Neuron (in vitro differentiated cells): ENCODE results near the gene CEP350.

Experiments used
- H2AFZ ChIP-seq: one replicate; pipeline ENCODE4 v1.6.1; 2013; ENCODE audit warnings: low read depth, mild to moderate bottlenecking, inconsistent platforms, low read length, moderate library complexity
- H3K27me3 ChIP-seq: one replicate; pipeline ENCODE4 v1.6.1; 2013; ENCODE audit warnings: low read length; ENCODE audit not compliant: insufficient read depth
- H3K36me3 ChIP-seq: one replicate; pipeline ENCODE4 v1.6.1; 2013; ENCODE audit warnings: low read length; ENCODE audit not compliant: insufficient read depth
- H3K4me1 ChIP-seq: one replicate; pipeline ENCODE4 v1.6.1; 2013; ENCODE audit warnings: low read length; ENCODE audit not compliant: insufficient read depth
- H3K4me3 ChIP-seq: 2 replicates; pipeline ENCODE4 v1.5.1; 2013; ENCODE audit warnings: mild to moderate bottlenecking, low read length, moderate library complexity
- H3K9me3 ChIP-seq: one replicate; pipeline ENCODE4 v1.6.1; 2013; ENCODE audit warnings: low read length

CEP350 gene

DNA sequence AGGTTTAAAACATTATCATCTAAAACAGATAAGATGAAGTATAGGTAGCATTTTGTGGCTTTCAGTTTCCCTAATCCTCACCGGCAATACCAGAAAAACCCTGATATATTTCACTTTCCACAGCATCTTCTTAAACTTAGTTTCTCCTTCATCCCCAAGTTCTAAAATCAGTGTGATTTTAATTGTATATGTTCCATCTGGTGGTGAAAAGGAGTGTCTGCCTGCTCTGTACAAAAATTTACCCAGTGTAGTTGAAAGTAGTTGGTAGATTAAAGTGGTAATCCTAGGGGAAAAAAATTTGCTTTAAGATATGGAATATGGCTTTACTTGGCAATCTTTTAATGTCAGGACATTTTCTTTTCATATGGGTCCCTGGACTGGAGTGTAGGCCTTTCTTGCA is 74.3 kb downstream of the CEP350 start:
- Histone ChIP-seq H2AFZ (no peak overlapping the region), H3K36me3 (peaks cover 36% of the 10 kb centered on the region), H3K4me3 (no peak overlapping the region)

DNA sequence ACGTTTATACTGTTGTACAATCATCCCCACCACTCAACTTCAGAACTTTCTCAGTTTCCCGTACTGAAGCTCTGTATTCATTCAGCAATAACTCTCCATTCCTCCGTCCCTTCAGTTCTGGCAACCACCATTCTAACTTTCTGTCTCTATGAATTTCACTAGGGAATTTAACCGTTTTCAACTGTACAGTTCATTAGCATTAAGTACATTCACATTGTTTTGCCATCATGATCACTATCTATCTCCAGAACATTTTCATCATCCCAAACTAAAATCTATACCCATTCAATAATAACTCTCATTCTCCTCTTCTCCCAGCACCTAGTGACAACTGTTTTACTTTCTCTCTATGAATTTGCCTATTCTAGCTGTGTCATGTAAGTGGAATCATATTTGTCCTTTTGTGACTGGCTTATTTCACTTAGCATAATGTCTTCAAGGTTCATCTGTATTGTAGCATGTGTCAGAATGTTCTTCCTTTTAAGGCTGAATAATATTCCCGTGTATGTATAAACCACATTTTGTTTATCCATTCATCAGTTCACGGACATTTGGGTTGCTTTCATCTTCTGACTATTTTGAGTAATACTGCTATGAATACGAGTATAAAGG is 75.0 kb downstream of the CEP350 start:
- Histone ChIP-seq H3K4me3 (no peak overlapping the region), H3K36me3 (peaks cover 37% of the 10 kb centered on the region), H3K9me3 (no peaks in the 10 kb centered on the region), H3K27me3 (no peaks in the 10 kb centered on the region), H2AFZ (no peak overlapping the region), H3K4me1 (peaks cover 27% of the 10 kb centered on the region)

More for the DNA sequence above, 74.3 kb downstream of the CEP350 start:
- Histone ChIP-seq H3K27me3 (no peaks in the 10 kb centered on the region), H3K4me1 (peaks cover 27% of the 10 kb centered on the region), H3K9me3 (no peaks in the 10 kb centered on the region)

DNA sequence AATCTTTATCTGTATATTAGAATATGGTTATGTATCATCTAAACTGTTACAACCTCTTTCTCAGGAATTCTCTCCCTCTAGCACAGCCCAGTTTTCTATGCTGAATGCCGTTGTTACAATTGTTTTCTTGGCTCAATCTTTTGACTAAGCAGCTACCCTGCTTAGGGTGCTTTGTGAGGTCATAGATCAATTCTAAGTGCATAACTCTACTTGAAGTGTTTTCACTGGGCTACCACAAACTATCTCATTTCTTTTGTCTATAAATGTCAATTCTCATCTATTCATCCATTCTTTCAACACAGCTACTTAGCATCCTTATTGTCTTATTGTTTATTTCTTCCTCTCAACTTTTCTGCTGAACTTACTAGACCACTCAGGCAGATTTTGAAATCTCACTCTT is 77.1 kb downstream of the CEP350 start:
- no peak overlapping the region for H2AFZ ChIP-seq
- no peaks in the 10 kb centered on the region for H3K9me3 ChIP-seq
- H3K4me3 ChIP-seq: no peak overlapping the region
- peaks cover 35% of the 10 kb centered on the region for H3K36me3 ChIP-seq
- H3K27me3 ChIP-seq: no peaks in the 10 kb centered on the region
- H3K4me1 ChIP-seq: peaks cover 27% of the 10 kb centered on the region

DNA sequence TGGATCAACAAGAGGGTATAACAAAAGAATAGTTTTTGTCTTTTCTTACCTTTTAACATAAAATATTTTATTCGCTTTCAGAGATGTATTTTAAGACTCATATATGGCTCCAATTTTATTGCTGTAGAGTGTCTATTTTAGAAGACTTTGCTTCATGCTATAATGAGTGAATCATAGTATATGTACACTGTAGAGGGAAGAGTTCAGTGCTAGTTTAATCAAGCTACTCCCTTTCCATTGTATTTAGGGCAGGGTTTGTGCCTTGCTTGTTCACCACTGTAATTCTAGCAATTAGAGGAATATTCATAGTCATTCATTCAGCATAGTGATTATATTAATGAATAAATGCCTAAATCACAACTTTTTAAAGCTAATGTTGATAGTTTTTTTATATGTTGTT is 78.8 kb downstream of the CEP350 start:
- H3K27me3 ChIP-seq: no peaks in the 10 kb centered on the region
- no peaks in the 10 kb centered on the region for H3K9me3 ChIP-seq
- peaks cover 33% of the 10 kb centered on the region for H3K36me3 ChIP-seq
- no peak overlapping the region for H2AFZ ChIP-seq
- no peak overlapping the region for H3K4me3 ChIP-seq
- peaks cover 27% of the 10 kb centered on the region for H3K4me1 ChIP-seq

DNA sequence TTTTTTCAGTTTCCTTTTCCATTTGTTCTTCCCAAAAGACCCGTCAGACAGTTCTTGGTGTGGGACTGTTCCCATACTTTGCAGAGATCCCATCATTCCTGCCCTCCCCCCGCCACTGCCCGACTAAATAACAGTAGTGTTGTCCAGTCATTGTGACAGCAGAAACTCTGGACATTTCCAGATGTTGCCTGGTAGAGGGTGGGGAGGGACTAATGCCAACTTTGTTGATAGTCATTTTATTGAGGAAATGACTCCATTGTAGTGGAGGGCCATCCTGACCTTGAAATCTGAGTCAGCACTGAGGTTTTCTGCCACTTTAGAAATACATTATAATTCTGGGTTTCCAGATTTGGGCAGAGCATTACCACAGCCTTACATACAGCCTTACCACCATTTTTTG is 85.4 kb downstream of the CEP350 start:
- Histone ChIP-seq H3K36me3 (peaks cover 59% of the 10 kb centered on the region), H3K9me3 (no peaks in the 10 kb centered on the region)

DNA sequence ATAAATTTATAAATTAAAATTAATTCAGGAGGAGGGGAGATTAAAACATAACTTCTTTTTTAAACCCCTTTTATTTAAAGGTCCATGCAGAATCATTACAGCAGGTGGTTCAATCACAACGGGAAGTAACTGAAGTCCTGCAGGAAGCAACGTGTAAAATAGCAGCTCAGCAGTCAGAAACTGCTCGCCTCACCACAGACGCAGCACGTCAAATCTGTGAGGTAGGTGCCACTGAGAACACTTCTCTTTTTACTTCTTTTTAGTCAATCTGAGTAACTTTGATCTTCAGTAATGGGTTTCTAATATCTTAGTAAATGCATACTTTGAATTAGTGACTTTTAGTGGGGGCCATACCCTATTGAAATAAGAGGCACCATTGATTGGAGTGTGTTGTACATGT is 87.0 kb downstream of the CEP350 start:
- no peak overlapping the region for H3K4me3 ChIP-seq
- peaks cover 61% of the 10 kb centered on the region for H3K36me3 ChIP-seq
- no peaks in the 10 kb centered on the region for H3K4me1 ChIP-seq
- no peaks in the 10 kb centered on the region for H3K27me3 ChIP-seq
- no peak overlapping the region for H2AFZ ChIP-seq
- H3K9me3 ChIP-seq: no peaks in the 10 kb centered on the region

More for the DNA sequence above, 85.4 kb downstream of the CEP350 start:
- Histone ChIP-seq H2AFZ (no peak overlapping the region), H3K27me3 (no peaks in the 10 kb centered on the region), H3K4me3 (no peak overlapping the region), H3K4me1 (no peaks in the 10 kb centered on the region)

DNA sequence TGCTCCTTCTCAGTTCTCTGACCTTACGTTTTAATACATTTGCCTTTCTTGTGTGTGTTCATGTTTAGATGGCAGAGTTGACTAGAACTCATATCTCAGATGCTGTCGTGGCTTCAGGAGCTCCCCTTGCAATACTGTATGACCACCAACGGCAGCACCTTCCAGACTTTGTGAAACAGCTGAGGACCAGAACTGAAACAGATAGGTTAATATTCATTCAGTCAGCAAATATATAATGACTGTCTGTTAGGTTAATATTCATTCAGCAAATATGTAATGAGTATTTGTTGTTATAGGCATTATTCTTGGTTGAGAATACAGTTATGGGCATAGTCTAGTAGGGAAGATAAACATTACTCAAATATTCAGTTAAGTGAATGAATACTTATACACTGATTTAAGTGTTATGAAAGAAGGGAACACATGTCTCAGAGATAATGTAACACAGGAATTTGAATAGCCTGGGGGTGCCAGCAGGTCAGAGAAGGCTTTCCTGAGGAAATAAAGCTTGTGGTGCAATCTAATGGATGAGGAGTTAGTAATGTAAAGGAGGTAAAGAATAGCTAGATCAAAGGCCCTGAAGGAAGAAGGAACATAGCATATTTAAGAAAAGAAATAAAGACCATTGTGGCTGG is 88.5 kb downstream of the CEP350 start:
- peaks cover 58% of the 10 kb centered on the region for H3K36me3 ChIP-seq
- H2AFZ ChIP-seq: no peak overlapping the region
- H3K4me1 ChIP-seq: no peaks in the 10 kb centered on the region
- no peaks in the 10 kb centered on the region for H3K9me3 ChIP-seq
- no peak overlapping the region for H3K4me3 ChIP-seq
- H3K27me3 ChIP-seq: no peaks in the 10 kb centered on the region

DNA sequence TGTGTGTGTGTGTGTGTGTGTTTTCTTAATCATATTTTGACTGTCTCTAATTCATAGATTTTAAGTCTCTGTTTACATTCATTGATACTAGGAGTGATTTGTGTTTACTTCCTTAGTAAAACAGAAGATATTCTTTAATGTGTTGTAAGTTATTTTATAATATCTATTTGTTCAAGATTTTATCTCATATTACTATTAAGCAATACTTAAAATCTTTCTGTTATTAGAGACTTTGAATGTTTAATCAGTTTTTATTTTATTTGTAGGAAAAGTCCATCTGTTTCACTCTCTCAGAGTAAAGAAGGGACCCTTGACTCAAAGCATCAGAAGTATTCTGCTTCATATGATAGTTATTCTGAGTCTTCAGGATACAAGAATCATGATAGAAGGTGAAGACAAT is 89.2 kb downstream of the CEP350 start:
- H3K27me3 ChIP-seq: no peaks in the 10 kb centered on the region
- no peaks in the 10 kb centered on the region for H3K4me1 ChIP-seq
- no peak overlapping the region for H3K4me3 ChIP-seq
- H3K36me3 ChIP-seq: peaks cover 59% of the 10 kb centered on the region
- H2AFZ ChIP-seq: no peak overlapping the region
- H3K9me3 ChIP-seq: no peaks in the 10 kb centered on the region

DNA sequence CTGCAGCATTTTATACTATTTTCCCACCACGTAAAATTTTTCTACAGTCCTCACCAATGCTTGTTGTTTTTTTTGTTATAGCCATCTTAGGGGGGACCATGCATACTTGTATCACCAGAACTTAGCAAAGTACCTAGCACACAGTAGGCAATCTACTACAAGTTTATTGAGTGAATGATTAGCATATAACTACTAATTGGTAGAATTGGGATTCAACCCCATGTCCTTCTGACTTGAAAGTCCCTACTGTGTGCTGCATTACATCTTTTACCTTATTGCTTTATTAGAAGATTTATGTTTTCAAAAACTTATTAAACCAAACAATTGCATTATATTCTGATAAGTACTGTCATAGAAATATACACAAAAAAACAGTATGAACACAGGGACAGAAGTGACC is 92.1 kb downstream of the CEP350 start:
- peaks cover 74% of the 10 kb centered on the region for H3K36me3 ChIP-seq
- H3K27me3 ChIP-seq: no peaks in the 10 kb centered on the region
- H2AFZ ChIP-seq: no peak overlapping the region
- H3K4me1 ChIP-seq: no peaks in the 10 kb centered on the region
- H3K4me3 ChIP-seq: no peak overlapping the region
- no peaks in the 10 kb centered on the region for H3K9me3 ChIP-seq

DNA sequence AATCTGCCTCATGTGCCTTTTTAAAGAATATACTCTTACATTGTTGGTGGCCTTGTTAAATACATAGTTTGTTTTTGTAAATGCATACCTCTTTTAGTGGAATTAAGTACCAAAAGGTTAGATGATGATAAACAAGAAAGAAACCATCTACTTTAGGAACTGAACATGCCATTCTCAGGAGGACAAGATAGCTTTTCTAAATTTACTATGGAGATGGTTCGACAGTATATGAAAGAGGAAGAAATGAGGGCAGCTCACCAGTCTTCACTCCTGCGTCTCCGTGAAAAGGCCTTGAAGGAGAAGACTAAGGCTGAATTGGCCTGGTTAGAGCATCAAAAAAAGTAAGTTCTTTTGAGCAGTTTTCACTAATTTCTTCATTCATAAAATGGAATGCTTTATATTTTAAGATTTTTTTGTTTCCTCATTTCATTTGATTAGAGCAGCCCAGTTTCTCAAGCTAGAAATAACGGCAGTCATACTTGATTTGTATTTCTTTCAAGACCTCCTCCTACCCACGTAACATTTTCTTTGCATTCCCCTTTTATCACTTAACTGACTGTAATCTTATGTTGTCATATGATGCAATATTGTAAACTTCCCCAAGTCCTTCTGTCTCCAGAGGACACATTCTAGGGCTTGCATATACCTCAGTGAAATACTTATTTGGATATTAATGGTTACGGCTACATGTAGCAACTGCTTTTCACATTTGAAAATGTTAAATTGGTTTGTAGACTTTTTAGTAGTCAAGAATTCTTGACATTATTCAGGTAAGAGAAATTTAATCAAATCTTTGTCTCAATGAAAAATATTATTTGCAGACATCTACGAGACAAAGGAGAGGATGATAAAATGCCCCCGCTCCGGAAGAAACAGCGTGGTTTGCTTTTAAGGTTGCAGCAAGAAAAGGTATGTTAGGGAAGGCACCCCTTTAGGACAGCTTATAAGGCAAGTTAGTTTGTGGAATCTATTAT is 99.3 kb downstream of the CEP350 start:
- Histone ChIP-seq H3K36me3 (peaks cover 63% of the 10 kb centered on the region), H3K27me3 (no peaks in the 10 kb centered on the region), H3K4me3 (no peak overlapping the region), H2AFZ (no peak overlapping the region), H3K9me3 (no peaks in the 10 kb centered on the region), H3K4me1 (no peaks in the 10 kb centered on the region)

DNA sequence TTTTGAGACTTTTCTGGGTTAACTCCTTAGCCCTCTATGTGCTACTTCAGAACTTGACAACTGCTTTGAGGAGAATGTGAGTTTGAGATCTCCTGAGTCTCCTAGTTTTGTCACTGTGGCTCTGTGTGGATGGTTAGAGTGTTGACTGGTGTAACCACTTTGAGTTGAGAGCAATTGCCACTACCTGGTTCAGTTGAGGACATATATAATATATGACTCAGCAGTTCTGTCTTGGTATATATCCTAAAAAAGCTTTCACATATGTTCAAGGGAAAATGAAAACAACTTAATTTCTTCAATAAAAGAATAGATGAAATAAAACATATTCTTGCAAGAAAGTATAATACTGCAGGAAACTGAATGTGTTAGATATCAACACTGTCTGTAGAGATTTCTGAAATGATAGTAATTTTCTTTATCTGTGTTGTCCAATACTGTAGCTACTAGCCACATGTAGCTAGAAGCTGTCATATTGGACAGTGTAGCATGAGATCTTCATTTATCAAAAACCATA is 103.3 kb downstream of the CEP350 start:
- Histone ChIP-seq H3K4me1 (no peaks in the 10 kb centered on the region), H3K27me3 (no peaks in the 10 kb centered on the region), H2AFZ (no peak overlapping the region), H3K36me3 (peaks cover 61% of the 10 kb centered on the region), H3K9me3 (no peaks in the 10 kb centered on the region), H3K4me3 (no peak overlapping the region)

DNA sequence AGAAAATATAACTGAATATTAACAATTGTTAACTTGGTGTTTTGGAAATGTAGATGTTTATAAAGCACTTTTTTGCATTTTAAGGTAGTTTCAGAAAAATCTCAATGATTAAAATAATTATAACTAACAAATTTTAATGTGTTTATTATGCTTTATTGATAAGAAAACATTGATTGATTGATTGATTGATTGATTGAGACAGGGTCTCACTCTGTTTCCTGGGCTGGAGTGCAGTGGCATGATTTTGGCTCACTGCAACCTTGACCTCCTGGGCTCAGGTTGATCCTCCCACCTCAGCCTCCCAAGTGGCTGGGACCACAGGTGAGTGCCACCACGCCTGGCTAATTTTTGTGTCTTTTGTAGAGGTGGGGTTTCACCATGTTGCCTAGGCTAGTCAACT is 106.4 kb downstream of the CEP350 start:
- no peaks in the 10 kb centered on the region for H3K9me3 ChIP-seq
- no peak overlapping the region for H2AFZ ChIP-seq
- peaks cover 65% of the 10 kb centered on the region for H3K36me3 ChIP-seq
- H3K27me3 ChIP-seq: no peaks in the 10 kb centered on the region
- no peak overlapping the region for H3K4me3 ChIP-seq
- no peaks in the 10 kb centered on the region for H3K4me1 ChIP-seq

DNA sequence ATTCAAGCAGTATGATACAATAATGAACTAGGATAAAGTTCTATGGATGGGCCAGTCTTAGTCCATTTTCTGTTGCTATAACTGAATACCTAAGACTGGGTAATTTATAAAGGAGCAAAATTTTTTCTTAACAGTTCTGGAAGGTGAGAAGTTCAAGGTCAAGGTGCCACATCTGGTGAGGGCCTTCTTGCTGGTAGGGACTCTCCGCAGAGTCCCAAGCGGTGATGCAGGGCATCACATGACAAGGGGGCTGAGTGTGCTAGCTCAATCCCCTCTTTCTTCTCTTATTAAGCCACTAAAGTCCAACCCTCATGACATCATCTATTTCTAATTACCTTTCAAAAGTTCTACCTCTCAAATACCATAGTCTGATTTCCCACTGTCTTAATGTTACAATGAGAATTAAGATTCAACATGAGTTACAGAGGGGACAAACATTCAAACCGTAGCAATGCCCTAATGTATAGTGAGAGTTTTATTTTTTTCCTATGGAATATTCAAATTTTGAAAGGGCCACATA is 107.9 kb downstream of the CEP350 start:
- peaks cover 71% of the 10 kb centered on the region for H3K36me3 ChIP-seq

More for the DNA sequence above, 107.9 kb downstream of the CEP350 start:
- Histone ChIP-seq H3K27me3 (no peaks in the 10 kb centered on the region), H3K9me3 (no peaks in the 10 kb centered on the region), H2AFZ (no peak overlapping the region), H3K4me3 (no peak overlapping the region), H3K4me1 (no peaks in the 10 kb centered on the region)
